NCI-H146 treated with DMSO at 0.1 percent for 48 hours (cell line): Measurements from ENCODE around the gene ABR.

Experiments used
- DNase-seq: peaks from one replicate; lab custom pipeline; 2025; ENCODE audit not compliant: unreplicated experiment; lab: John Stamatoyannopoulos, UW

Gene ABR

GRCh38 chr17:1179818-1180742, at the start of gene ABR:
ABR (minus strand) TSS chr17:1179981; CDS start chr17:1179727, 254 bp downstream.
- no peak for DNase-seq

- DNase-seq, result no peak
Measured at GRCh38 chr17:1229349-1229899, 49.6 kb upstream of the ABR start.

- no peak for DNase-seq
Measured at GRCh38 chr17:1228781-1229348, 49.1 kb upstream of the ABR start.

GRCh38 chr17:1227917-1228780, 48.4 kb upstream of the ABR start:
- DNase-seq, result no peak

GRCh38 chr17:1227365-1227764, 47.6 kb upstream of the ABR start:
- DNase-seq, result no peak

- DNase-seq, result no peak
Measured at GRCh38 chr17:1226308-1226707, 46.5 kb upstream of the ABR start.

- DNase-seq, result no peak
Measured at GRCh38 chr17:1224330-1224729, 44.5 kb upstream of the ABR start.

- no peak for DNase-seq
Measured at GRCh38 chr17:1223662-1224061, 43.9 kb upstream of the ABR start.

- DNase-seq, result no peak
Measured at GRCh38 chr17:1222321-1222720, 42.5 kb upstream of the ABR start.

GRCh38 chr17:1221209-1221608, 41.4 kb upstream of the ABR start:
- DNase-seq, result no peak

GRCh38 chr17:1220346-1220745, 40.6 kb upstream of the ABR start:
- DNase-seq, result no peak

GRCh38 chr17:1217089-1217385, 37.3 kb upstream of the ABR start:
- no peak for DNase-seq

- DNase-seq, result no peak
Measured at GRCh38 chr17:1216217-1217088, 36.7 kb upstream of the ABR start.

GRCh38 chr17:1212946-1213345, 33.2 kb upstream of the ABR start:
- DNase-seq, result no peak

- DNase-seq, result peak; percentile 76
Measured at GRCh38 chr17:1211287-1211686, 31.5 kb upstream of the ABR start.

- no peak for DNase-seq
Measured at GRCh38 chr17:1208966-1209365, 29.2 kb upstream of the ABR start.

GRCh38 chr17:1206026-1206777, 26.4 kb upstream of the ABR start:
- DNase-seq, result no peak

GRCh38 chr17:1203967-1204291, 24.1 kb upstream of the ABR start:
- DNase-seq, result no peak

GRCh38 chr17:1203111-1203966, 23.6 kb upstream of the ABR start:
- no peak for DNase-seq
